ENCODE results near the gene BIRC6.

GRCh38 chr2:32623311-32623706 lies 266.5 kb downstream of the BIRC6 start:
- TF ChIP-seq CTCF (conservative IDR thresholded peaks at IDR 0.05; ENCODE audit: low read length) (no peak), EZH2phosphoT487 (IDR thresholded peaks at IDR 0.05; ENCODE audit: borderline replicate concordance) (no peak)
